ENCODE measurements around the gene USP46.

DNA sequence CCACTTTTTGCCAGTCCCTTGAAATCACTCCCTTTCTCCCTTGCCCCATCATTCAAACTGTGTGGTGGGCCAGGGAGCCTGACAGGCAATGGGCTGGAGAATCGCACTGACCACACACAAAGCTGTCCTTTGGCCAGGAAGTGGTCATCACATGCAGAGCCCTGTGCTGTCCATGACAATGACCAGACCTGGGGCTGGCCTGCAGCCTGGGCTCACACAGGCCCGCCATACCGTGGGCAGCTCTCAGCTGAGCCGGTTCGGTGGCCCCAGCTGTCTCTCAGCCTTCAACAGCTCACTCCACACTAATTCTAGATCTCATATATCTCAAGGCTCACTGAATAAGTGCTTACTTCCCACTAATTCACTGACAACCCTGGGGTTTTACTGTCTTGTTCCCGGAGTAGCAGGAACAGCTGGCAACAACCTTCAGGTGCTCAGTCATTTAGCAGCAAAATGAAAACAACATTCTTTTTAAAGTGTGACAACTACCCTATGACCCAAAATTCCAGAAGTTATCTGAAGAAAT is 48.0 kb downstream of the USP46 start:
- no peak for TF ChIP-seq POLR2A (IDR thresholded peaks at IDR 0.05)
- TF ChIP-seq, protein P1, sequence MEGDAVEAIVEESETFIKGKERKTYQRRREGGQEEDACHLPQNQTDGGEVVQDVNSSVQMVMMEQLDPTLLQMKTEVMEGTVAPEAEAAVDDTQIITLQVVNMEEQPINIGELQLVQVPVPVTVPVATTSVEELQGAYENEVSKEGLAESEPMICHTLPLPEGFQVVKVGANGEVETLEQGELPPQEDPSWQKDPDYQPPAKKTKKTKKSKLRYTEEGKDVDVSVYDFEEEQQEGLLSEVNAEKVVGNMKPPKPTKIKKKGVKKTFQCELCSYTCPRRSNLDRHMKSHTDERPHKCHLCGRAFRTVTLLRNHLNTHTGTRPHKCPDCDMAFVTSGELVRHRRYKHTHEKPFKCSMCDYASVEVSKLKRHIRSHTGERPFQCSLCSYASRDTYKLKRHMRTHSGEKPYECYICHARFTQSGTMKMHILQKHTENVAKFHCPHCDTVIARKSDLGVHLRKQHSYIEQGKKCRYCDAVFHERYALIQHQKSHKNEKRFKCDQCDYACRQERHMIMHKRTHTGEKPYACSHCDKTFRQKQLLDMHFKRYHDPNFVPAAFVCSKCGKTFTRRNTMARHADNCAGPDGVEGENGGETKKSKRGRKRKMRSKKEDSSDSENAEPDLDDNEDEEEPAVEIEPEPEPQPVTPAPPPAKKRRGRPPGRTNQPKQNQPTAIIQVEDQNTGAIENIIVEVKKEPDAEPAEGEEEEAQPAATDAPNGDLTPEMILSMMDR (IDR thresholded peaks at IDR 0.05), result no peak
